Ovary (tissue), 9 donors: ENCODE measurements around the gene PEAK1. TPM values are rescaled to one million over a fixed set of nuclear protein-coding genes. Genes with fewer than 3 reads are reported as not detected.

Source experiments
- DNase-seq, 5 donors: peaks; one replicate each; pipeline ENCODE4 v3.0.0-alpha.2; 2019 to 2020
- H3K27ac ChIP-seq, 2 donors: fragments of 200-600 bp; one replicate each; pipeline versions ENCODE4 v1.5.1 to v1.8.0; 2019 to 2022
- H3K27me3 ChIP-seq: fragments of 200-600 bp; one replicate; pipeline ENCODE4 v1.8.0; 2022
- H3K36me3 ChIP-seq: fragments of 200-600 bp; sonication (generic); one replicate; pipeline ENCODE4 v1.5.1; 2019
- H3K4me1 ChIP-seq: one replicate; pipeline ENCODE4 v1.8.1; 2013; ENCODE audit warnings: mild to moderate bottlenecking, moderate library complexity; ENCODE audit not compliant: insufficient read depth
- H3K4me3 ChIP-seq: fragments of 200-600 bp; sonication (generic); one replicate; pipeline ENCODE4 v1.5.1; 2017
- H3K9me3 ChIP-seq, 2 donors: fragments of 200-600 bp in 1 of 2; sonication (generic) in 1 of 2; one replicate each; pipeline versions ENCODE4 v1.5.1 to v1.8.1; 2013 to 2019; ENCODE audit warnings: mild to moderate bottlenecking in 1 of 2, moderate library complexity in 1 of 2
- EP300 ChIP-seq: sonication (generic); formaldehyde crosslinking; IDR thresholded peaks from one replicate; pipeline ENCODE4 v1.6.1; 2017; ENCODE audit warnings: antibody characterized with exemption
- POLR2A ChIP-seq: fragments of 450-650 bp; IDR thresholded peaks from one replicate; pipeline ENCODE4 v1.6.1; 2017; ENCODE audit warnings: antibody characterized with exemption, mild to moderate bottlenecking, moderate library complexity
- WGBS, 3 donors: extraction: QIAGEN DNeasy Blood & Tissue Kit in 1 of 3; methylation state at CpG; one replicate each; pipeline versions ENCODE4 v1.1.5 to v1.1.7; 2013 to 2017; 5-methylcytosine and 5-hydroxymethylcytosine counted together
- intact Hi-C, 4 donors: fragments of 100-400 bp; cut with DNase I; formaldehyde crosslinking; loops; one replicate each; pipeline versions ENCODE4 v1.11.0 to v1.15.1; 2022 to 2023
- polyA plus RNA-seq, 2 donors: library from polyadenylated mRNA; stranded (reverse); fragments of 200-250 nt in 1 of 2; fragments of 350-450 nt in 1 of 2; fragmentation: Illumina TruSeq in 1 of 2; extraction: RNeasy Lipid Tissue Mini Kit (QIAGEN cat#74804) in 1 of 2; gene quantifications; one replicate each; pipeline ENCODE4 v1.2.3, GENCODE V29; 2013 to 2014
- total RNA-seq, 7 donors: library from RNA; depleted of rRNA in 2 of 7; stranded (reverse); fragments of >200 nt in 2 of 7; fragmentation: NEBNext Ultra II Directional in 3 of 7; extraction: Animal tissue kit (Norgen Biotek cat#: 25700) in 3 of 7; gene quantifications; one replicate each; pipeline versions ENCODE4 v1.1.0 to v1.2.4, GENCODE V29; 2016 to 2023
- TF ChIP-seq, protein P1 (sequence below), 3 donors: fragments of 450-650 bp in 2 of 3; fragments of 200-600 bp in 1 of 3; IDR thresholded peaks; one replicate each; pipeline versions ENCODE4 v1.5.1 to v1.8.0; 2016 to 2022; ENCODE audit warnings: antibody characterized with exemption in 3 of 3, mild to moderate bottlenecking in 1 of 3
- donor health status: DM: no; HTN: no; CAD: no; lungs with moderate emphysema.
- donor health status: DM: no; HTN: no; CAD: no.
- donor health status: Bipolar disorder and iron deficiency.
- donor health status: DM: yes; HTN: yes; CAD: no.
- donor health status: DM: no; HTN: no; CAD: no.
- donor health status: DM: yes; HTN: yes; CAD: no.

PEAK1 gene
- total and polyA plus RNA-seq, 9 donors, result 6.6 to 48.4 (median 41.4) TPM

DNA sequence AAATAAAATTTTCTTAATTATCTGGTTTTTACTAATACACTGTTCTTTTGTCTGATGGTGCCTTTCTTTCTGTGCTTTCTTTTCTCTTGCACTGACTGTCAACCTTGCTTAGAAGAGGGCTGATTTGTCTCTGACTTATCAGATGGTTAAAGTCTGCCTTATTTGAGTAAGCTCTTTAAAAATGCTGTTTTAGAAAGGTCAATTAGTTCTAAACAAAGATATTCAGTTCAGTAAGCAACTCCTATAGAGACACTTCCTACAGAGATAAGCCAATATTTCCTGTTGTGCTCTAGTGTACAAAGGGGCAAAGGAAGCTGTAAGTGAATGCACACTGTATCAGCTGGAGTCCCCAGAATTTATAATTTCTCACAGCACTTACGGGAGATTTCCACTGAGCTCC lies 195.6 kb downstream of the PEAK1 start:
- H3K27me3 ChIP-seq, result peaks cover 2% of the 10 kb centered on the region
- H3K4me1 ChIP-seq, result peaks cover 2% of the 10 kb centered on the region
- no peaks in the 10 kb centered on the region for H3K9me3 ChIP-seq
- DNase-seq, result no peak
- intact Hi-C loops, result no loop called here
- 44 to 64% (median 61%) methylated on average over 1 of the region's 1 CpG for WGBS, 3 donors
- TF ChIP-seq EP300 (no peak), POLR2A (no peak)
- TF ChIP-seq, protein P1, sequence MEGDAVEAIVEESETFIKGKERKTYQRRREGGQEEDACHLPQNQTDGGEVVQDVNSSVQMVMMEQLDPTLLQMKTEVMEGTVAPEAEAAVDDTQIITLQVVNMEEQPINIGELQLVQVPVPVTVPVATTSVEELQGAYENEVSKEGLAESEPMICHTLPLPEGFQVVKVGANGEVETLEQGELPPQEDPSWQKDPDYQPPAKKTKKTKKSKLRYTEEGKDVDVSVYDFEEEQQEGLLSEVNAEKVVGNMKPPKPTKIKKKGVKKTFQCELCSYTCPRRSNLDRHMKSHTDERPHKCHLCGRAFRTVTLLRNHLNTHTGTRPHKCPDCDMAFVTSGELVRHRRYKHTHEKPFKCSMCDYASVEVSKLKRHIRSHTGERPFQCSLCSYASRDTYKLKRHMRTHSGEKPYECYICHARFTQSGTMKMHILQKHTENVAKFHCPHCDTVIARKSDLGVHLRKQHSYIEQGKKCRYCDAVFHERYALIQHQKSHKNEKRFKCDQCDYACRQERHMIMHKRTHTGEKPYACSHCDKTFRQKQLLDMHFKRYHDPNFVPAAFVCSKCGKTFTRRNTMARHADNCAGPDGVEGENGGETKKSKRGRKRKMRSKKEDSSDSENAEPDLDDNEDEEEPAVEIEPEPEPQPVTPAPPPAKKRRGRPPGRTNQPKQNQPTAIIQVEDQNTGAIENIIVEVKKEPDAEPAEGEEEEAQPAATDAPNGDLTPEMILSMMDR (IDR thresholded peaks at IDR 0.05), result no peak
- H3K36me3 ChIP-seq, result no peaks in the 10 kb centered on the region
- no peak overlapping the region for H3K4me3 ChIP-seq
- H3K27ac ChIP-seq, result no peak overlapping the region

GRCh38 chr15:77221708-77222107 lies 198.2 kb downstream of the PEAK1 start:
- TF ChIP-seq, protein P1 (IDR thresholded peaks at IDR 0.05), result no peak
- TF ChIP-seq EP300 (no peak), POLR2A (no peak)
- intact Hi-C loops, result no loop called here
- H3K27ac ChIP-seq, result no peak overlapping the region
- H3K4me3 ChIP-seq, result no peak overlapping the region
- DNase-seq, result no peak
- H3K4me1 ChIP-seq, result peaks cover 5% of the 10 kb centered on the region
- H3K9me3 ChIP-seq, result no peaks in the 10 kb centered on the region
- no peaks in the 10 kb centered on the region for H3K36me3 ChIP-seq
- 15 to 22% (median 20%) methylated on average over 3 of the region's 3 CpGs for WGBS, 3 donors
- no peaks in the 10 kb centered on the region for H3K27me3 ChIP-seq

DNA sequence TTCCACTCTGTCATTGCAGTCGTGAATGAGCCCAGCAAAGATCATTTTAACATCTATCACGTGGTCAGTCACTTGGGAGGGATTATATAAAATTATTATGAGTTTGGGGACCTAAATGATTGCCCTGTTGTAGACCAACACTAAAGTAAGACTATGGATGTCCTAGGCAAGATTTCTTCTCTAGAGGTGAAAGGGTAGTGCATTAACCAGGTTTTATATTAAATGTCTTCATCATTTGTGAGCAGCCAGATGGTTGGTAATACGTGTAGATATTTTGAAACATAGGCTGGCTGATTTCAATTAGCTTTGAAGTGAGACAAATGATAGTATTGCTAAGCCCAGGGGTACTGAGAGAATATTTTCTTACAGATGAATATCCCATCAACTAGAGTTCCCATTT lies 198.7 kb downstream of the PEAK1 start:
- Histone ChIP-seq H3K9me3 (no peaks in the 10 kb centered on the region), H3K27ac (no peak overlapping the region), H3K27me3 (no peaks in the 10 kb centered on the region), H3K4me1 (peaks cover 5% of the 10 kb centered on the region), H3K4me3 (no peak overlapping the region), H3K36me3 (no peaks in the 10 kb centered on the region)
- WGBS, 3 donors, result 82 to 89% (median 84%) methylated on average over 3 of the region's 3 CpGs
- TF ChIP-seq EP300 (no peak), POLR2A (no peak)
- TF ChIP-seq, protein P1 (IDR thresholded peaks at IDR 0.05), result no peak
- DNase-seq, result no peak
- intact Hi-C loops, result no loop called here

DNA sequence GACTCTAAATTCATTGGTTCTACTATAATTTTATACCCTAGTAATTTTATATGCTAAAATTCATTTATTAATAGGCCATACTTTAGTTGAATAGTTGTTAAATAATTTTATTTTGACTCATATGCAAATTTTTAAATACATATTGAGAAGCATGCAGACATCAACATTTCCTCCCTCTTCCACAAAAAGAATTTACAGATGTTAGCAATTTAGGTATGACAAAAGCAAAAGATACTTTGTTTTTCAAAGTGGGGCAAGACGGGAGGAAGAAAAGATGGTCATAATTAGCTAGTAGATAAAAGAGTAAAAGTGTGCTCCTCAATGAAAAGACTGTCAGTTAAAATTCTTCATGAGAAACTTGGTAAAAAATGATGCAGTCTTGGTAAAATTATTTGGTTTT lies 200.1 kb downstream of the PEAK1 start:
- TF ChIP-seq POLR2A (no peak), EP300 (no peak)
- TF ChIP-seq, protein P1 (IDR thresholded peaks at IDR 0.05), result no peak
- intact Hi-C loops, result no loop called here
- H3K27ac ChIP-seq, result no peak overlapping the region
- H3K36me3 ChIP-seq, result no peaks in the 10 kb centered on the region
- H3K9me3 ChIP-seq, result no peaks in the 10 kb centered on the region
- peaks cover 5% of the 10 kb centered on the region for H3K4me1 ChIP-seq
- H3K4me3 ChIP-seq, result no peak overlapping the region
- DNase-seq, result no peak
- WGBS, 3 donors, result 27 to 48% (median 28%) methylated on average over 1 of the region's 1 CpG
- no peaks in the 10 kb centered on the region for H3K27me3 ChIP-seq

- no peak for DNase-seq
- Histone ChIP-seq H3K27me3 (no peaks in the 10 kb centered on the region), H3K4me1 (no peaks in the 10 kb centered on the region), H3K36me3 (no peaks in the 10 kb centered on the region), H3K27ac (no peak overlapping the region), H3K9me3 (no peaks in the 10 kb centered on the region), H3K4me3 (no peak overlapping the region)
- intact Hi-C loops, result no loop called here
- no peak for TF ChIP-seq EP300
- no peak for TF ChIP-seq POLR2A
- TF ChIP-seq, protein P1 (IDR thresholded peaks at IDR 0.05), result no peak
- 95 to 99% (median 97%) methylated on average over 2 of the region's 2 CpGs for WGBS, 3 donors
These were observed 210.7 kb downstream of the PEAK1 start for GRCh38 chr15:77209221-77209620.
